GM15510 (cell line): Measurements from ENCODE around the gene GNA14.

ENCODE experiments used
- POLR2A ChIP-seq: IDR thresholded peaks from 3 replicates; pipeline ENCODE4 v1.6.1; 2011; ENCODE audit warnings: borderline replicate concordance; ENCODE audit not compliant: insufficient read length; ENCODE audit errors: extremely low read depth

GNA14 gene

DNA sequence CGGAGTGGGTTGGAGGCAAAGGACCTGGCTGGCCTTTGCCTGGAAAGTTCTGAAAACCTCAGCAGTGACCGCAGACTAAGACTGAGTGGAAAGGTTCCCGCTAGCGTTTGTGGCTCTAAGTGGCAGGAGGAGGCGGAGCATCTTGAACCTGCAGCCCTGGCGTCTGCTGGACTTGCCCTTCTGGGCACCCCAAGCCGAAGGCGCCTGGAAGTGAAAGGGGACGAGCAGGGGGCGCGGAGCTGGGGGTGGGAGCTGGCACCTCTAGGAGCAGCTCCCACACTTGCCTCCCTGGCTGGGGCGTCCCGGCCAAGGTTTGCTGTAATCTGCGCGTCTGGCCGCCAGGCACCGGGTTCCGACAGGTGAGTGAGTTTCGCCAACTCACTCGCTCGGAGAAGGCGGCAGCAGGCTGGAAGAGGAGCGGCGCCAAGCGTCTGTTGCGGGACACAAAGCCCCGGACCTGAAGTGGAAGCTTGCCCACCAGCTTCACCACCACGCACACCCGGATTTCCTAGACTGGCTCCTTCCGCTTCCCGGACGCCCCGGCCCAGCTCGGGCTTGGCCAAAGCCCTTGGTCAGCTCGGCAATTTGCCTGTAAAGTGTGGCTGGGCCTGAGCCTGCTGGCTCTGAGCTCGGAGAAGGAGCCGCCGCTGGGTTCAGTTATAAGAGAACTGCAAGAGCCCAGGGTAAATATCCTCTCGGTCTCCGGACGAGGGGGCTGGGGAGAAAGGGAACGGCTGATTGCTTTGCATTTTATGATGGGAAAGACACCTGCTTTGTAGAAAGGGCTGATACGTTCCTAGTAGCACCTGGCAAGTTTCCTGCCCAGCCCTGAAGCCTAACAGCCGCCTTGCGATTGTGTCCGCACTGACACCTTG is at the start of gene GNA14:
GNA14 (minus strand) TSS at position 89 of the 875 bp plus-strand sequence. CDS start 529 bp downstream, outside the sequence.
- TF ChIP-seq POLR2A = no peak

GRCh38 chr9:77697238-77697984 is 49.3 kb upstream of the GNA14 start:
- TF ChIP-seq POLR2A = no peak

GRCh38 chr9:77680581-77680980 is 32.5 kb upstream of the GNA14 start:
- TF ChIP-seq POLR2A = no peak

DNA sequence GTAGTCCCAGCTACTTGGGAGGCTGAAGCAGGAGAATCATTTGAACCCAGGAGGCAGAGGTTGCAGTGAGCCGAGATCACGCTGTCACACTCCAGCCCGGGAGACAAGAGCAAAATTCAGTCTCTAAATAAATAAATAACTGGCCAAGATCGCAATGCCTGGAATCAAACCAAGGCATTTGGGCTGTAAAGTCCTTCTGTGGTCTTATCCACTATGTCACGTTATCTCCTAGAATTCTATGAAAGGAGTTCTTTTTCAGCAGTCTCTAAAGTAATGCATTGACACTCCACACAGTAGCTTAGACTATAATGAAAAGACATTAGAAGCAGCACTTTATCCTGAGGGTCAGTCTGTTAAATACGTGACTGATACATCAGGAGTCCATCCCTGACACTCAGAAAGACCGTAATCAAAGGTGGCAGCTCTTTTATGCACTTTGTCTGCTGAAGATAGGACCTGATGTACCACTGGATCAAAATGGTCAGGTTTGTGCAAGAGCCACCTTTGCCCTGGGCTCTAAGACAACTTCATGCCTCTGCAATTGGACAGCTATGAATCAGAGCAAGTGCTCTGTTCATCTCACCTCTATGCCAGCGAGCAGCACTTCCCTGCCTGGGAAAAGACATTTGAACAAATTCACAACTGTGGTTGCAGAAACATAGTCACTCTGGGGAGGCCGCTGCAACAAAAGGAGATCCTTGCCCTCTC is 31.7 kb upstream of the GNA14 start:
- TF ChIP-seq POLR2A = no peak

DNA sequence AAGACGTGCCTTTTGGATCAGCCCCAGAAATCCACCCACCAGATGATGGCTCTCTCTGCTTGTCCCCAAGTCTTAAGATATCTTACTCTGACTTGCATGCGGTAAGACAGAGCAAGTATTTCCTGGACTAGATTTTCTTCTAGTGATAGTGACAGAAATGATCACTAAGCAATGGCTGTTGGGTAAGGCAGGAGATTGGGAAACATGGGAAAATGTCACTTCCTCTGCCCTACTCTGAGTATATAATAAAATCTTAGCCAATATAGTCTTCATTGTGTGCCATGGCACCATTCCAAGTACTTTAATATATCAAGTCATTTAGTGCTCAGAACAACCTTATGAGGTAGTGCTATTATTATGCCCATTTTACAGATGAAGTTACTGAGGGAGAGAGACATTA is 31.0 kb upstream of the GNA14 start:
- TF ChIP-seq POLR2A = no peak

DNA sequence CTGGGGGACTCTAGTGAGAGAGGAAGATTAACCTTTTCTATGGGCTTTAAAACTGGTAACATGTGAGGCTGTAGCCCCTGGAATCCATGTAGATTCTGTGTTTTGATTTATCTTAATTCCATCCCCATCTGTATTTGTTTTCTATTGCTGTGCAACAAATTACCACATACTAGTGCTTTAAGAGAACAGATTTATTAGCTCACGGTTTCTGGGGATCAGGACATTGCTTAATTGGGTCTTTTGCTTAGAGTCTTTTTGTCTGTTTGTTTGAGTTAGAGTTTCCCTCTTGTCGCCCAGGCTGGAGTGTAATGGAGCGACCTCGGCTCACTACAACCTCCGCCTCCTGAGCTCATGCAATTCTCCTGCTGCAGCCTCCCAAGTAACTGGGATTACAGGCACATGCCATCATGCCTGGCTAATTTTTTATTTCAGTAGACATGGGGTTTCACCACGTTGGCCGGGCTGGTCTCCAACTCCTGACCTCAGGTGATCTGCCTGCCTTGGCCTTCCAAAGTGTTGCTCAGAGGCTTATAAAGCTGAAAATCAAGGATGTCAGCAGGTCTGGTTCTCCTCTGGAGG is 29.9 kb upstream of the GNA14 start:
- no peak for TF ChIP-seq POLR2A

DNA sequence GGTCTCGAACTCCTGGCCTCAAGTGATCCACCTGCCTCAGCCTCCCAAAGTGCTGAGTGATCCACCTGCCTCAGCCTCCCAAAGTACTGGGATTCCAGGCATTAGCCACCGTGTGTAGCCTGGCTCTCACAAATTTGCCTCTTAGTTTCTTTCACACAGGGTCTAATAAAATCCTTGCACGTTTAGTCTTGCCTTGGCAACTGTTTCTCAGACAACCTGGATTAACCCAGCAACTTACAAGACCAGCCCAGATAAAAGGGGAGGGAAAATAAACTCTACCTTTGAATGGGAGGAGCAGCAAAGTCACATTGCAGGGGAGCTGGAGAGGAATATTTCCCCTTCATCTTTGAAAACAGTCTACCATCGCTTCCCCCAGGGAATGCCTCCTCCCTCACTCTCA is 29.3 kb upstream of the GNA14 start:
- TF ChIP-seq POLR2A = no peak

GRCh38 chr9:77673941-77674791 is 26.0 kb upstream of the GNA14 start:
- no peak for TF ChIP-seq POLR2A

GRCh38 chr9:77672183-77672582 is 24.1 kb upstream of the GNA14 start:
- no peak for TF ChIP-seq POLR2A

- TF ChIP-seq POLR2A = no peak
Observed at GRCh38 chr9:77667151-77667550, 19.0 kb upstream of the GNA14 start.

- no peak for TF ChIP-seq POLR2A
Observed at GRCh38 chr9:77663754-77664153, 15.6 kb upstream of the GNA14 start.

DNA sequence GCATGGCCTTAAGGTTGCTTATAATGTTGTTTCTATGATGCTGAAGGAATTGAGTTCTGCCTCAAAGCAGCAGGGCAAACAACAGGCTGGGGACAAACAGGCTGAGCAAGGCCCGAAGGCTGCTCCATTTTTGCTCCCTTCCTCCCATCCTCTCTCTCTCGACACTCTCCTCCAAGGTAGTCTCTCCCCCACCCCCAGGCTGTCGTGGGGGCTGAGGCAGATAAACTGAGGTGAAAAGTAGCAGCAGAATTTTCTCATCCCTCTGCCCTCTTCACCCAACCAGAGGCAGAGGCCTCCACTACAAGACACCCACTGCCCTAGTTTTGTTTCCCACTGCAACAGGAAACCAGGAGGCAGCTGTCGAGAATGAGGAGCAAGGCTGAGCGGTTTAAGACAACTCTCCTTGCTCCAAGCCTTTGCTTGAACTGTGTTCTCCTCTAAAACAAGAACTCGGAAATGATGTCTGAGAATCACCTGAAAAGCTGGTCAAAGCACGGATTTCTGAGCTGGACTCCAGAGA is 13.5 kb upstream of the GNA14 start:
- TF ChIP-seq POLR2A = no peak

DNA sequence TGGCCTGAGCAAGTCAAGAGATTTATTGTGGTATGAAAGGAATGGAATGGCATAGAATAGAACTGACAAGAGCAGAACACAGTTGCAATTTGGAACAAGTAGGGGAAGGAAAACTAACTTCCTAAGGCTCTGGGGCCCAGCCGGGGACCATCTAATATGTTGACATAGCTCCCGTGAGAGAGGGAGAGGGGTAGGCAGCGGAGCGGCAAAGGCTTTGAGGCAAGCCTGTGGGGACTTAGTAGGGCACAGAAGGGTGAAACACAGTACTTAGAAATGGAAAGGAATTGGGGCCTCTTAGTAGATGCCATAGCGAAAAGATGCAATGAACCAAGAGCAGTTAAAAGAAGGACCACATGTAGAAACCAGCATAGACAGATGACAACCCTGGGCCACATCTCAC is 11.8 kb upstream of the GNA14 start:
- TF ChIP-seq POLR2A = no peak

- no peak for TF ChIP-seq POLR2A
Observed at GRCh38 chr9:77651203-77651602, 3.1 kb upstream of the GNA14 start.

- no peak for TF ChIP-seq POLR2A
Observed at GRCh38 chr9:77649109-77649812, 1.1 kb upstream of the GNA14 start.
